Stimulated activated CD8-positive, alpha-beta memory T cell treated with anti-CD3 and anti-CD28 coated beads, Interleukin-15, amount 100 ng/mL, for 48 hours (primary cell): ENCODE data around the gene PCNT.
A peak's percentile ranks its signal among the peaks of the same experiment; 100 is the strongest.
"Not testable (repeated sequence)": the region's sequence is repeated elsewhere in the genome, so short reads cannot be mapped to it uniquely, and the experiment has no call there.

ENCODE experiments used
- DNase-seq, 2 donors: peaks; one replicate each; pipeline ENCODE4 v3.0.0-alpha.2; 2020; ENCODE audit warnings: low read depth in 2 of 2

Gene PCNT

GRCh38 chr21:46448108-46448507 lies 124.2 kb downstream of the PCNT start:
- no peak for DNase-seq

GRCh38 chr21:46448855-46449254 lies 124.9 kb downstream of the PCNT start:
- DNase-seq: not testable (repeated sequence)

GRCh38 chr21:46452710-46453109 lies 128.8 kb downstream of the PCNT start:
- no peak for DNase-seq

- DNase-seq: no peak
These were observed 130.2 kb downstream of the PCNT start for GRCh38 chr21:46454142-46454541.

- DNase-seq: no peak
These were observed 130.9 kb downstream of the PCNT start for GRCh38 chr21:46454634-46455390.

- DNase-seq: no peak
These were observed 131.8 kb downstream of the PCNT start for GRCh38 chr21:46455575-46456385.

- no peak for DNase-seq
These were observed 132.8 kb downstream of the PCNT start for GRCh38 chr21:46456750-46457149.

GRCh38 chr21:46457801-46458314 lies 133.9 kb downstream of the PCNT start:
- DNase-seq: no peak

- DNase-seq: peak; percentile 89 to 94
These were observed 134.5 kb downstream of the PCNT start, which contains the start of gene DIP2A for GRCh38 chr21:46458315-46459023. TSS of gene DIP2A (plus strand) at chr21:46458891. CDS start at chr21:46459132, 241 bp downstream.

GRCh38 chr21:46459024-46459355 lies 135.0 kb downstream of the PCNT start:
- no peak for DNase-seq

- DNase-seq: no peak
These were observed 135.6 kb downstream of the PCNT start for GRCh38 chr21:46459356-46460112.

- DNase-seq: no peak
These were observed 138.0 kb downstream of the PCNT start for GRCh38 chr21:46461909-46462308.

- not testable (repeated sequence) for DNase-seq
These were observed 141.2 kb downstream of the PCNT start for GRCh38 chr21:46465153-46465552.

- DNase-seq: no peak
These were observed 141.7 kb downstream of the PCNT start for GRCh38 chr21:46465651-46466050.

GRCh38 chr21:46468108-46468774 lies 144.3 kb downstream of the PCNT start:
- DNase-seq: no peak

- no peak for DNase-seq
These were observed 145.3 kb downstream of the PCNT start for GRCh38 chr21:46469275-46469674.

- DNase-seq: no peak
These were observed 147.6 kb downstream of the PCNT start for GRCh38 chr21:46471514-46471913.

GRCh38 chr21:46472246-46472645 lies 148.3 kb downstream of the PCNT start:
- DNase-seq: no peak

GRCh38 chr21:46474382-46474781 lies 150.4 kb downstream of the PCNT start:
- no peak for DNase-seq

GRCh38 chr21:46475296-46475695 lies 151.3 kb downstream of the PCNT start:
- DNase-seq: no peak

- no peak for DNase-seq
These were observed 153.8 kb downstream of the PCNT start for GRCh38 chr21:46477765-46478164.
